Skin epidermis (tissue), 12 donors: ENCODE measurements around the gene TMEM242.
"Not testable (repeated sequence)": the region's sequence is repeated elsewhere in the genome, so short reads cannot be mapped to it uniquely, and the experiment has no call there.

Experiments
- H3K27ac ChIP-seq, 21 experiments: fragments of 200-600 bp; sonication (generic) in 11 of 21; one replicate each; pipeline ENCODE4 v1.5.0; 2020; ENCODE audit warnings: mild to moderate bottlenecking in 3 of 21, inconsistent platforms in 2 of 21, moderate library complexity in 2 of 21
- H3K4me3 ChIP-seq, 7 experiments: fragments of 200-600 bp; sonication (generic) in 2 of 7; one replicate each; pipeline ENCODE4 v1.5.0; 2020; ENCODE audit warnings: inconsistent platforms in 2 of 7, mild to moderate bottlenecking in 2 of 7, moderate library complexity in 1 of 7

TMEM242 gene

DNA sequence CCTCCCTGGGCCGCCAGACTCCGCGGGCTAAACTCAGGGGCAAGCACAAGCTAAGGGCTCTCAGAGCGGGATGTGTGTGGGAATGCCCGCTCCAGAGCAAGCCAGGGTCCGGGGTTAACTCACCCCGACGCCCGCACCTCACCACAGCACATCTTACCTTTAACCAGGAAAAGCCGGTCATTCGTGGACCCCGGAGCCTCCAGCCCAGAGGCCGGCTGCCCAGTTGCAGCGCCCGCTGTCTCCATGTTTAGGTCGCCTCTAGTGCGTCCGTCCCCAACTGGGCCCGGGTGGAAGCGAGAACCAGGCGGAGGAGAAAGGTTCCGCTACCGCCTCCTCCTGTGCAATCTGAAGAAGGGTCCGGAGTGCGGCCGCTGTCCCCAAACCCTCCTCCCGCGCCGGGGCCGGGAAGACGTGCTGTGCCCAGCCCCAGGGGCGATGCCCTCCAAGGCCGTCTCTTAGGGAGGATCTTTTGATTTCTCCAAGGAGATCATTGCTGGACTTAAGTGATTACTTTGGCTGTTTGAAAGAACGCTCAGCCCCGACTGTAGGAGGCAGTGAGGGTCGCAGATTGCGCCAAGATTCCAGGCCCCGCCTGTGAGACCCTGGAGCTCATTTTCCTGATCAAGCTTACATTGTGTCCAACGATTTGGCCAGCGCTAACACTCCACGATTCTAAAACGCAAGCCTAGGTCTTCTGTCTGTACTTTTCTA, at the start of gene TMEM242:
Gene TMEM242, minus strand, starts transcription at position 265 of the 711 bp plus-strand sequence. Its CDS starts 20 bp downstream, at position 245.
- H3K27ac ChIP-seq, result peak within 1 kb of the TSS; percentile 56 to 95 (median 86)

DNA sequence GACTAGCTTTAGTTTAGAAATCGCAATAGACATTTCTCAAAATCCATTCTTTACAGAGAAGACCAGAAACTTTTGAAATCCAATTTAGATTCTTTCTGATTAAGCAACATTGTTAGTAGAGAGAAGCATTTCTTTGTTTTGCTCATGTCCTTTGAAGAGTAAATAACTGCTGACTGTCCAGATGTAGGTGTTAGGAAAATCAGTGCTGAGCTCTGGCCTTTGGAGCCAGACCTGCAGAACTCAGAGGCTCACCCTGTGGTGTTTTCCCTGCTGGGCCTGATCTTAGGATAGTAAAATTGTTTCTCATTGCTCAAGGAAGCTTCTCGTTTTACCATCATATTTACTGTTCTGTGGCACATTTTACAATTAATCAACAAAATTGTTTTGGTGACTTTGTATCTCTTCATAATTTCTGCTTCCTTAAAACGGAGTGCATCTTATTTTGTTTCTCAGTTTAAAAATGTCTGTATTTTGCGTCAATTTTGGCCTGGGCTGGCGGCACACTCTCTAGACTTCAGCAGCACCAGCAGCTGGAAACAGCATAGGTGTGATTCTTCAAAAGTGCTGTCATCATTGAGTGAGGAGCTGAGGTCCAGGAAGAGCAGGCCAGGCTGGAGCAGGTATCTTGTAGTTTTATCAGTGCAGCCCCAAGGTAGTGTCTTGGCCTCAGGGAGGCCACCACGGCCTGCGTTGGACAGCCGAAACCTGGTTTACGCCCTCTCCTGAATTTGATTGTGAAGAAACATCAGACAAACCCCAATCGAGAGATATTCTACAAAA, 49.4 kb upstream of the TMEM242 start:
- no peak overlapping the region for H3K27ac ChIP-seq
- no peak overlapping the region for H3K4me3 ChIP-seq

More for the DNA sequence above, at the start of gene TMEM242:
- peak within 1 kb of the TSS; percentile 44 to 92 (median 70) for H3K4me3 ChIP-seq

DNA sequence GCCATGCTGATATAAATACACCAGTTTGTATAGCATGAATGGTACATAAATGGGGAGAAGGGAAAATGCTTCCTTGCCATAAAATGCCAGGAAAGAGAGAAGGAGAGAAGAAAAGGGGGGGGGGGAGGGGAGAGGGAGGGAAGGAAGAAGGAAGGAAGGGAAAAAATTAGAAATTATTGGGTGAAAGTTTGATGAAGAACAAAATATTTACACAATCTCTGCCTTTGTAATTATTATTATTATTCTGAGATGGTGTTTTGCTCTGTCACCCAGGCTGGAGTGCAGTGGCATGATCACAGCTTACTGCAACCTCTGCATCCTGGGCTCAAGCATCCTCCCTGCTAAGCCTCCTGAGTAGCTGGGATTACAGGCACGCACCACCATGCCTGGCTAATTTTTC, 47.4 kb upstream of the TMEM242 start:
- Histone ChIP-seq H3K4me3 (no peak overlapping the region), H3K27ac (no peak overlapping the region)

- H3K4me3 ChIP-seq, result no peak overlapping the region
- no peak overlapping the region for H3K27ac ChIP-seq
Measured at GRCh38 chr6:157368359-157369049, 45.2 kb upstream of the TMEM242 start.

DNA sequence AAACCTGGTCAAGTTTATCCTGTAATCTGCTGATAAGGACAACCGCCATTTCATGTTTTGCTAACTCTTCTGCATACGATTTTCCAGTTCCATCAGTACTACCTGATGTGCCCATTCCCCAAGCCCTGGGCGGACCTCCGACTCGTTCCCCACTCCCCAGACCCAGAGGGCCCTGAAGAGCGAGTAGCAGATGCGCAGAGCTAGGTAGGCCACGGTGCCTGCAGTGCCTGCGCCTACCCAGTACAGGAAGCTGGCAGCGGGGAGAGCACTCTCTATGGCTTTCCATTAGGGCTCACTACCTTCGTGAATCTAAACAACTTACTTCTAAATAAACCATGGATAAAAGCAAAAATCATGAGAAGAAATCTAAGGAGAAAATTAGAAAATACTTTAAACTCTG, 43.3 kb upstream of the TMEM242 start:
- Histone ChIP-seq H3K4me3 (no peak overlapping the region), H3K27ac (no peak overlapping the region)

GRCh38 chr6:157364705-157365104, 41.4 kb upstream of the TMEM242 start:
- H3K4me3 ChIP-seq, result no peak overlapping the region
- H3K27ac ChIP-seq, result no peak overlapping the region

GRCh38 chr6:157361886-157362285, 38.6 kb upstream of the TMEM242 start:
- Histone ChIP-seq H3K4me3 (no peak overlapping the region), H3K27ac (no peak overlapping the region)

GRCh38 chr6:157358287-157358686, 35.0 kb upstream of the TMEM242 start:
- Histone ChIP-seq H3K27ac (no peak overlapping the region), H3K4me3 (no peak overlapping the region)

- Histone ChIP-seq H3K27ac (no peak overlapping the region), H3K4me3 (no peak overlapping the region)
Measured at GRCh38 chr6:157346373-157346772, 23.1 kb upstream of the TMEM242 start.

GRCh38 chr6:157343732-157344131, 20.4 kb upstream of the TMEM242 start:
- no peak overlapping the region for H3K4me3 ChIP-seq
- H3K27ac ChIP-seq, result no peak overlapping the region

- H3K27ac ChIP-seq, result no peak overlapping the region
- H3K4me3 ChIP-seq, result no peak overlapping the region
Measured at GRCh38 chr6:157339432-157339831, 16.1 kb upstream of the TMEM242 start.

- no peak overlapping the region for H3K4me3 ChIP-seq
- no peak overlapping the region for H3K27ac ChIP-seq
Measured at GRCh38 chr6:157337751-157338150, 14.4 kb upstream of the TMEM242 start.

- H3K27ac ChIP-seq, H3K4me3 ChIP-seq: not testable (repeated sequence)
Measured at GRCh38 chr6:157337276-157337675, 14.0 kb upstream of the TMEM242 start.

DNA sequence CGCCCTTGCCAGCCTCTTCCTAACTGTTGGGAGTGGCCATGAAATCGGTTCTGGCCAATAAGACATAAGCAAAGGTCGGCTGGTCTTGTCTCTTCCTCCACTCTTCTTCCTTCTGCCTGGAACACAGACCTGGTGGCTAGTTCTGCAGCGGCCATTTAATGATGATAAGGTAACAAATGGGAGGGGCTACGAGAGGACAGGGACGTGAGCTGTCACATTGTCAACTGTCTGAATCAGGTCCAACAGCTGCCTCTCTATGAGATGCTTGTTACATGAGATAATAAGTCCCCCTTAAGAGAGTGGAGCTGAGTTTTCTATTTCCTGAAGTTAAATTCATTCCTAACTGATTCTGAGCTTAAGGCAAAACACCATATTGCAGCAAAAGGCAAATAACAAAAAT, 12.5 kb upstream of the TMEM242 start:
- H3K27ac ChIP-seq, result no peak overlapping the region

DNA sequence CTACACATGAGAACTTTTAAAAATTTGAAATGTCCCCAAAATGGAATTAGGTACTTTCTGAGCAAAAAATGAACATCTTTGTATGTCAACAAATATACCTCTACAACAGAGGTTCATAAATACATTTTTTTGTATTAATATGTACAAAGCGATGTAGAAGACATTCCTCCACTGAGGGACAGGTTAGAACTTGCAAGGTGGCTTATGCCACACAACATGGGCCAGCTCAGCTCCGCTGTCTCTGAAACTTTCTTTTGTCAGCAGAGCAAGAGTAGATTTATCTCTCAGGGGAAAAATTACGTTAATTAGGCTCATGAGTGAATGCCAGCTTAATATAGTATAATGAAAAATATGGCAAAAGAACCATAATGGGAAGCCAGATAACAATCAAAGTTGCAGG, 10.6 kb upstream of the TMEM242 start:
- H3K27ac ChIP-seq, result no peak overlapping the region

More for the DNA sequence above, 12.5 kb upstream of the TMEM242 start:
- H3K4me3 ChIP-seq, result no peak overlapping the region

GRCh38 chr6:157333537-157333936, 10.2 kb upstream of the TMEM242 start:
- Histone ChIP-seq H3K4me3 (no peak overlapping the region), H3K27ac (no peak overlapping the region)

More for the DNA sequence above, 10.6 kb upstream of the TMEM242 start:
- no peak overlapping the region for H3K4me3 ChIP-seq

- H3K27ac ChIP-seq, result no peak overlapping the region
- H3K4me3 ChIP-seq, result no peak overlapping the region
Measured at GRCh38 chr6:157332813-157333212, 9.5 kb upstream of the TMEM242 start.

GRCh38 chr6:157330831-157331230, 7.5 kb upstream of the TMEM242 start:
- Histone ChIP-seq H3K27ac (peak overlapping the region in 1 of 21 experiments; percentile 8), H3K4me3 (no peak overlapping the region)

GRCh38 chr6:157329829-157330228, 6.5 kb upstream of the TMEM242 start:
- Histone ChIP-seq H3K27ac (peak overlapping the region in 4 of 21 experiments; percentile 8 to 68 (median 32)), H3K4me3 (no peak overlapping the region)

- Histone ChIP-seq H3K27ac (peak overlapping the region in 1 of 21 experiments; percentile 21), H3K4me3 (no peak overlapping the region)
Measured at GRCh38 chr6:157328108-157328692, 4.9 kb upstream of the TMEM242 start.
